GM19328 (cell line): ENCODE data around the gene PPP1R13B.

ENCODE experiments used
- ATAC-seq: cut with Tn5 transposase; IDR thresholded peaks from one replicate; pipeline ENCODE4 v1.9.1; 2021; ENCODE audit warnings: mild to moderate bottlenecking, moderate library complexity; ENCODE audit not compliant: unreplicated experiment

PPP1R13B gene

DNA sequence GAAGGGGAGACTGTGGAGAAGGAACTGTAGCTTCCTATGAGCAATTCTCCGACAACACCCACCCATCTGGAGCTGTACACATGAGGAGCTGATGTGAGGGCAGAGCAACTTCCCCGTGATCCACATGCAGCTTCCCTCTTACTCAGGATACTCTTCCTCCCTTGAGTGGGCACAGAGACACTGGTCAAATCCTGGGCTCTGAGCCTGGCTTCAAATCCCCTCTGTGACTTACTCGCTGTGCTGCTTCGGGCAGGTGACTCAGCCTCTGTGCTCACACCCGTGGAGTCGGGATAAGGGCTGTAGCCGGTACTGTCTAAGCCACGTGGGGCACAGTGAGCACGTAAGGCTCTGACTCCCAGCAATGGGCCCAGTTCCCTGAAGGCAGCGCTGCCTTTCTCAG lies 100.7 kb downstream of the PPP1R13B start:
- ATAC-seq: no peak

DNA sequence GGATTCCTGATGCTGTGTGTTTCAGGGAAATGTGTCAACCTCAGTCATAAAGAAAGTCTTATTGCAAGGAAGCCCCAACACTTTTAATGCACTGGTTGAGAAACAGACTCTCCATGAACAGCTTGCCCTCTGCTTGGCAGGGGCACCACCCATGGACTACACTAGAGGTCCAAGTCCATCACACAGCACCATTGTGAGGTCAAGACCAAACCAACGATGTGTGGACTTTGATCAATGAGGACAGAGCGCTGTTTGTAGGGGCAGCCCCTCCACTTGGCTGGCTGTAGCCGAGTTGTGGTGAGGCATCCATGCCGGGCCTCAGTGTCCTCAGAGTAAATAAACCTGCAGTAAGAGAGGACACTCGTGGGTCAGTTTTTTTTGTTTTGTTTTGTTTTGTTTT lies 102.0 kb downstream of the PPP1R13B start:
- no peak for ATAC-seq

DNA sequence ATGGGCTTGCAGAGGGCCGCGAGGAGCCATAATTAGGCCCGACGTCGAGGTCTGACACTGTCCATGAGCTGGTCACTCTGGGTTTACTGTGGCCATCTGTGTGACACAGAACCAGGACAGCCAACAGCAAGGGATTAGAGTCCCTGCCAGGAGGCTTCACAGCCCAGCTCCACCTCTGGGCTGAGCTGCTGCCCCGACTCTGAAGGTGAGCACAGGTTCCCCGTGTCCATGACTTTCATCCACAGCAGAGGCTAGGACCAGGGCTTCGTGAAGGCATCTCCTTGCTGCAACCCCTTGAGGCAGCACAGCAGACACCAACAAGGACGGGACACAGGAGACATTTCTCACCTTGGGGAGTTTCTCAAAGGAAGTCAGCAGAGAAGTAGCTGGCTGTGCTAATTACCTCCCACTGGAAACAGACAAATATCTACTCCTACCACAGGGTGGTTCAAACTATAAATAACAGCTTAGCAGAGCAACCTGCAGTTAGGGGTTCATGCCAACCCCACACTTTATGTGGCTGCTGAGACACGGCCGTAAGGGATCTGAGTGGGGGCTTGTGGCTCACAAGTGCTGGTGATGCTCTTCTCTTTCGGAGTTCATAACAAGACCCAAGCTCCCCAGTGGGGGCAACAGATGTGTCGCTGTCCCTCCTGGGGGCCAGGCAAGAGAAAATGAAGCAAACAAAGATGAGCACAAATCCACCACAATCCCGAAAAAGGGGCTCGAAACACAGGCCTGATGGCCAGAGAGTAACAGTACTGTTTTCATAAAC lies 102.6 kb downstream of the PPP1R13B start:
- ATAC-seq: no peak

DNA sequence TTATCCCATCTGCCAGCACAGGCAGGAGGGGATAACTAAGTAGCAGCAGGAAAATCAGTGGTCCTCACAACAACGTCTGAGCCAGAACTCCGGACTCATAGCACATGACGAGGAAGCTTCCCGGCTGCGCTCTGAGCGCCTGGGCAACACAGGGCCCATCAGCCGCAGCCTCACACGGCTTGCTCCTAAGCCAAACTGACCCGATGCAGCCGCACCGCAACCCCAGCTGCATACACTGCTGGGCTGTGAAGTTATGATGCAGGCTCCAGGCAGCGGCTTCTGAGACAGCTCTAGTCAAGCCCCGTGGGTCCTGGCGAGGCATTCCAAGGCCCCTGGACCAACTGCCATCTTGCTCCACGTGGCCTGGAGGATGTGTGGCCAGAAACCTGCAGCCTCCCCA lies 103.7 kb downstream of the PPP1R13B start:
- ATAC-seq: no peak

DNA sequence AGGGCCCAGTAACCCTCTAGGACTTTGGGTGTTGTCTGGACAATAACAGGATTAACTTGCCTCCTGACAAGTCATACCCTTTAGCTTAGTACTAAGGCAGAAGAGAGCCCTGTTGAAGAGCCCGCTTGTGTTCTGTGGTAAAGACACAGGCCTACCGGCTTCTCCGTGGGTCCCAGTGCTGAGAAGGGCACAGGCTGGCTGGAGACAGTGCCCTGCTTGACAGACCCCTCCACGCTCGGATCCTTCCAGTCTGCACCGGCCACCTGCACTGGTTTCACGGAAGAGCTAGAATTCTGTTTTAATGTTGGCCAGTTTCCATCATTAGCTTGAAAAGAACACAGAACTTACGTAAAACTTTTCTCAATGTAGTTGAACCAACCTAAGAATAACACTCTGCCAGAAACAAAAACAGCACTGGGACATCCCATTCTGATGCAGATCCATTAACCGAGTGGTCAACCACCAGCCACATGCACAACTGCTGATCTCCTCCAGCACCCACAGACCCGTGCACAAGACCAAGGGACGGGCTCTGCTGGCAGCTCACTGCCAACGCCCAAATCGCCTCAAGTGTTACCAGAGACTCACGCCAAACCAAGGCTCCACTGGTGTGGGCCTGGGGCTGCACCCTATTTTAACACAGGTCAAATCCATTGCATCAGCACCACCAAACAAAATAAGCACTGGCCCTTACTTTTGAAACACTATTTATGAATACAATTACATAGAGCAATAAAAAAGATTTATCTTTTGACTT lies 104.7 kb downstream of the PPP1R13B start:
- ATAC-seq: no peak

DNA sequence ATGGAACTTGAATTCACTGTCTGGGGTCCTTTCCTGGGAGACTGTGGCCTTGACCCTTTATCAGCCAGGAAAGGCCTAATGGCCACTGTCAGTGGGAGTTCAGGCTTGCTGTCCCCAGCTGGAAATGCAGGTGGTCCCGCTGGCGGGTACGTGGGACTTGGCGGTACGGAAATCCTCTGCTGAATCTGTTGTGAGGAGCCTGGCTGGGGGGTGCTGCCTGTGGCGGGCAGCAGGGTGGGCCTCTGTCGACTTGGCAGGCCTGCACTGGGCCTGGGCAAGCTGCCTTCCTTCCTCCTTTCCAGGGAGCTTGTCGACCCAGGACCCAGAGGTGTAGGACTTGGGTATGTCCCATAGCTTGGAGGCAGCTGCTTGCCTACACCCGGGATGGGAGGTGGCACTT lies 105.5 kb downstream of the PPP1R13B start:
- no peak for ATAC-seq

DNA sequence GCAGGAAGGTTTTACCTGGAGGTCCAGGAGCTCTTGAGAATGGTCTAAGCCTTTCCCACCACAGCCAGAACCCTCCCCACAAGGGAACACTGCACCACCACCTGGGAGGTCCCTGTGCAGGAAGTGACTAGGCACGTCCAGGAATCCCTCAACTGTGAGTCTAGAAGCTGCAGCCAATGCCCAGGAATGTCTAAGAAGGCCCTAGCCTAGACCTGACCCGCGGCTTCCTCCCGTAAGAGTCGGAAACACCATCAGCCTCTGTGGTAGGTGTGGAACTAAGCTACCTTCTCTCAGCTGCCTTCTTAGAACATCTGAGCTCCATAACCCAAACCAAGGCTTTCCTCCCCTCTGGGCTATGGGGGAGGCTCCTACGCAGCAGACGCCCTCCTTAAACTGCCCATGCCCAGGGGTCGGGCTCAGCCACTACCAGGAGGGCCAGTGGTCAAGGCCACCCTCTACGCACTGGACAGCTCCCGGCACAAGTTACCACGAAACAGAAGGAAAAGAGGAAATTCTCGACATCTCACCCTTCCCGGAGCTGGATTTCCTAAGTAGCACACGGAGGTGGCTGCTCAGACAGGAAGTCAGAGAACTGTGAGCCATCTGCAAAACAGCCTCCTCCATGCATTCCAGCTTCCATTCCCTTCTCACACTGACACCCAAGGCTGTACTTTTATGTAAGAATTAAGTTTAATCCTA lies 106.2 kb downstream of the PPP1R13B start:
- no peak for ATAC-seq

DNA sequence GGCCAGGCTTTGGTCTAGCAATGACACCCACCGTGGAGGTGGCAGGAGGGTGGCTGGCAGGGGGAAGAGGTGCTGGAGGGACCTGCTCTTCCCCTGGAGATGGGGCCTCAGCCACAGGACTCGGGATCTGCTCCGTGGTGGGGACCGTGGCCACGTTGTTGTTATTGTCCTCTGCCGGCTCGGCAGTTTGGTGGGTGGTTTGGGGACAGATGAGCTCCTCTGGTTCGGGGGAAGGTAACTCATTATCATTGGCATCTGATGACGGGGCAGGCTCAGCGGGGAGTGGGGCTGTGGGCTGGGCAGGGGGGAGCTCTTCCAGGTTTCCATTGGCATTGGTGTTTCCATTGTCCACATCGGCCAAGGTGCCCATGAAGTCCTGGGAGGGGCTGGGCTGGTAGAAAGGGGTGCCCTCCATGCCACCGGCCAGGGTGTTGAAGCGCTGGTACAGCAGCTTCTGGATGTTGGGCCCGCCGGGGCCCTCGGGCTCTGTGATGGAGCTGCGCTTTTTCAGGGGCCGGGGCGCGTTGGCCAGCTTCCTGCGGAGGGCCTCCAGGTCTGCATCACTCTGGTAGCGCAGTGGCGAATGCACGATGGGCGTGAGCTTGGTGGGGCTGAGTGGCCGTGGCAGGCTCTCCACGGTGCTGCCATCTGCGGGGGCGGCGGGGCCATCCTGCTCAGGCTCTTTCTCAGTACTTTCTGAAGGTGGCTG lies 107.4 kb downstream of the PPP1R13B start:
- ATAC-seq: no peak

DNA sequence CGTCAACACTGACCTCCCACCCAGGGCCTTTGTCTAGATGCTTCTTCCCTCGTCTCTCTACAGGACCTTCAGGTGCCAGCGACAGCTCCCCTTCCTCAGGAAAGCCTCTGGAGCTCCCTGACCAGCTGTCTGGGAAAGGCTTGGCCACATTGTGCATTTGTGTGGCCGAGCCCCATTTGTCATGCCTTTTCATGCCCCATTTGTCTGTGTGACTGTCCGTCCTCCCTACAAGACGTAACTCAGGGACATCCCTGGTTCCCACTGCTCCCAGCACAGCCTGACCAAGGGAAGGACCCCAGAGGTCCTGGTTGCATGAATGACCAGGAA lies 107.9 kb downstream of the PPP1R13B start:
- no peak for ATAC-seq

DNA sequence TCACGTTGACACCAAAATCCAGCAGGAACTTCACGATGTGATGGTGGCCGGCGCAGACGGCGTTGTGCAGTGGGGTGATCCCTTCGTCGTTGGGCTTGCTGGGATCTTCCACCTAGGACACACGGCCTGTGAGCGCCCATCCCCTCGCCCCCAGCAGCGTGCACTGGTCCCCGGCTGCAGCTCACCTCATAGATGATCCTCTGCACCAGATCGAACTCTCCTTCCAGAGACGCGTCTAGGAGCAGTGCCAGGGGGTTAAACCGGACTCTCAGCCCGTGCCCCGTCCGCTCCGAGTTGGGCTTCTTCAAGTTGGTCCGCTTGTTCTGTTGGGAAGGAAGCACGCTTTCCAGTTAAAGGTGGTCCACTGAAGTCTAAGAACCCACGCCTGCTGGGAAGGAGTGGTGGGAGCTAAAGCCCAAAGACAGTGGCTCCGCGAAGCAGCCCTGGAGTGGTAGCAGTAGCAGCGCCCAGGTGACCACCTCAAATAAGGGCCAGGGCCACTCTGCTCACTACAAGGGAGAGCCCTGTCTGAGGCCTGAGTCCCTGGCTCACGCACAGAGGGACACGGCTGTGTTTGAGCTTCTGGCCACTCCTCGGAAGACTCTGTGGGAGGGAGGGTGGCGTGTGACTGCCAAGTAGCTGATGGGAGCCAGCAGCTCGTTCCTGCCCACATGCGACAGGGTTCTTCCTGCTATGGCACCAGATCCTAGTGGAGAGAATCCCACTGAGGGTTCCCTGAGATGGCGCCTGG lies 108.5 kb downstream of the PPP1R13B start:
- no peak for ATAC-seq

DNA sequence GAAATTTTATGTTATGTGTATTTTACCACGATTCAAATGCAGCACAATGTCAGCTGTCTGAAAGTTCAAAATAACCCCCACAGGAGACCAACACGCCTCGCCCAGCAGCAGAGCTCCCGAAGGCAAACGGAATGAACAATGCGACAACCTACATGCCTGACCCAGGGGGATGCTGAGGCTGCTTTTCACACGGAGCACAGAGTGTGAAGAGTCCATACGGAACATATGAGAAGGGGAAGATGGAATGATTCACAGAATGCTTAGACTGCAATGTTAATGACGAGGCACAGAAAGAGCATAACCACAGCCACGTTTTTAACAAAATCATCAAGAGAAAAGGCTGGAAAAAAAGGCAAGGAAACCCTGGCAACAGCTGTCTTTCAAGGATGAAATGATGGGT lies 109.2 kb downstream of the PPP1R13B start:
- no peak for ATAC-seq

DNA sequence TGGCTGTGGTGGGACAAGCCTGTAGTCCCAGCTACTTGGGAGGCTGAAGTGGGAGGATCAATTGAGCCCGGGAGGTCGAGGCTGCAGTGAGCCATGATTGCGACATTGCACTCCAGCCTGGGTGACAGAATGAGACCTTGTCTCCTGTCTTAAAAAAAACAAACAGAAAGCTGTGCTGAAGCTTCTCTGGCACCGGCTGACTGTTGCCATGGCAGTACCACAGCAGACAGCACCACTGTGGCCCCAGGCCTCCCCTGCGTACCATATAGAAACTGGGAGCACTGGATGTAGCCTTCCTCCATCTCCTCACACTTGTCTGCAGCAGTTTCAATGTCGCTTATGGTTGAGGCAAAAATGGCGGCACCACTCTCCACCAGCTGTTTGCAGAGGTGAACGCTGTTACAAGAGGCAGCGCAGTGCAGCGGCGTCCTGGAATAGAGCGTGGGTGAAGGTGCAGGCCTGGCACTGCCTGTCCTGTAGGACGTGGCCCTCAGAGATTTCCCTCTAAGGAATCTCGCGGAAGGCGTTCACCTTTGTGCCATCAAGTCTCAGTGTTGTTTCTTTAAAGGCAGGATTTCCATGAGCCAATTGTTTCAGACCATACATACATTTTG lies 109.8 kb downstream of the PPP1R13B start:
- no peak for ATAC-seq

DNA sequence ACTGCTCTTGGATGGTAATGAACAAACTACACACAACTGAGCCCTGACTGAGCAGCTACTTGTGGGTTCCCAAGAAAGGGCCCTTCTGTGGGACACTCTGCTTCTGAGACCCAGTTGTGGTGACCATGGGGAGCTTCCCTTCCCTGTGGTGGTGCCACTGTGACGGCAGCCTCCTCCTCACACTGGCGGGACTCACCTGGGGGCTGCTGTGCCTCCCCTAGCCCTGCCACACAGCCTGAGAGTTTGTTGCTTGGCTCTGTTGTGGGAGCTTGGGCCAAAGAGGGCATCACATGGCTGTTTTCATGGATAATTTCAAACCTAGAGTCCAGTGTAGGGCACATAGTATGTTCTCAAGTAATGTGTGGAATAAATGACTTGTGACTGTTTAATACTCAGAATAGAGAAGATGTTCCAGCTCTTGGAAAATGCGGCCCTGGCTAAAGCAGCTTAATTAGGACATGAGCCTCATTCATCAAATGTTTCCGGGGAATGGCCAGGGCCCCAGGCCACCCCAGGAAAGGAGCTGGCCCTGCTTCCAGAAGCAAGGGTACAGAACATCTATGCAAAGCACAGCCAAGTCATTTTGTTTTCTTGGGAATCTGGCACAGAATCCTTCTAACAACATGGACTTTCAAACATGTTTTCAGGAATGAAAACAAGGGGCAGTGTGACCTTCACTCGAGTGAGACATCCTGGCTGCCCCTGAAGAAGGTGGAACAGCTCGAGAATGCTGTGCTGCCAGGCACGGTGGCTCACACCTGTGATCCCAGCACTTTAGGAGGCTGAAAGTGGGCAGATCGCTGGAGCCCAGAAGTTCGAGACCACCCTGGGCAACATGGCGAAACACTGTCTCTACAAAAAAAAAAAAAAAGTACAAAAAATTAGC lies 110.6 kb downstream of the PPP1R13B start:
- no peak for ATAC-seq

DNA sequence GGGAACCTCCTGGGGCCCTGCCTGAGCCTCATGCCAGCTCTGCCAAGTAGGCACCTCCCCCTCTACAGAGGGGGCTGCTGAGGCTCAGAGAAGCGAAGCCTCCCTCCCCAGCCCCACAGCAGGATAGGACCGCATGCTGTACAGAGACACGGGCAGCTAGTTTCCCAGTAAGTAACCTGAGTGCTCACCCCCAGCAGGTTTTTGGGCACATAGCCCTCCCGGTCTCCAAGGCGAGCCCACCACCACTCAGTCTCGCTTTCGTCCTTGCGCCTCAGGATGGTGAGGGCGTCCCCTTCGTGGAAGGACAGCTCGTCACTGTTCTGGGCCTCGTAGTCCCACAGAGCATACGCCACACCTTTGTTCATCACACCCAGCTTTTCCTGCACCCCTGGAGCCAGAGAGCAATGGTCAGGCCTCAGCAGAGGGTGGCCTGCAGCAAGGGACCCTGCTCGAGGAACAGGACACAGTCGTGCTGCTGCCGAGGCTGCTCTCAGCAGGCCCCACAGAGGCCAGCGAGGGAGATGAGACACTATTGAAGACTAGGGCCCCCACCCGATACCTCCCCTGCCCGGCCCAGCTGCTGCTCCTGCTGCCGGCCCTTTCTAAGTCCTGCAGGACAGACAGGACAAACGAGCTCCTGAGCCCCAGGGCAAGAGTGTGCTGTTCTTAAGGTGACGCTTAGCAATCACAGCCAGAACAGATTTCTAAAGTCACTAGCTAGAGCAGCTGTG lies 111.4 kb downstream of the PPP1R13B start:
- ATAC-seq: no peak

DNA sequence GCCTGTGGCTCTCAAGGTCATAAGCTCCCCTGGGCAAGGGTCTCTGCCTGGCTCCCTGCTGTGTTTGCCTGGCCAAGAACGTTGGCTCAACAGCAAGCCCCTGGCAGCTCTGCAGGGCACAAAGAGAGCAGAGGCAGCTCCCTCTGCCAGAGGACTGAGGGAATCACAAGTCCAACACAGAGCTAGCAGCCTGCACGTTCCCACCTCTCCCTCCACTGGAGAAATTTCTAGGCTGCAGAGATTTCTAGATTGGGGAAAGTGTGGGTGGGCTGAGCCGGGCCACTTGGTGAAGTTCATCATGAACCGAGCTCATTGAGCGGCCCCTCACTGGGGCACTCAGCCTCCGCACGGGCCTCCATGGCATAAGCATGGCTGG lies 111.9 kb downstream of the PPP1R13B start:
- ATAC-seq: no peak

DNA sequence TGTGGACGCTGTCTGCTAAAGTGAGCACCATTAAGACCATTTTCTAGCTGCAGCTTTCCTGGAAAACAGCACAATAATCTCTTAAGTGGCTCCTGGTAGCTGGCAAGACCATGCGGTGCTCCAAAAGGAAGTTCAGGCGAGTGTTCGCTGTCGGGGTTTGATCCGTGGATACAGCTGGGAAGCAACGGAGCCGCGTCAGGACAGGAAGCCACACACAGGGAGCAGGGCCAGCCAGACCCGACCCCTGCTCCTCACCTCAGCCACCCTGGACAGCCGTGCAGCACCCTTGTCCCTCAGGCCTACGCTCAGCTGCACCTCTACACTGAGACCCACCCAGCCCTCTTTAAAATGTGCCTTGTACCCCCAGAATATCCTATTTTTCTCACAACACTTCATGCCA lies 112.4 kb downstream of the PPP1R13B start:
- no peak for ATAC-seq

DNA sequence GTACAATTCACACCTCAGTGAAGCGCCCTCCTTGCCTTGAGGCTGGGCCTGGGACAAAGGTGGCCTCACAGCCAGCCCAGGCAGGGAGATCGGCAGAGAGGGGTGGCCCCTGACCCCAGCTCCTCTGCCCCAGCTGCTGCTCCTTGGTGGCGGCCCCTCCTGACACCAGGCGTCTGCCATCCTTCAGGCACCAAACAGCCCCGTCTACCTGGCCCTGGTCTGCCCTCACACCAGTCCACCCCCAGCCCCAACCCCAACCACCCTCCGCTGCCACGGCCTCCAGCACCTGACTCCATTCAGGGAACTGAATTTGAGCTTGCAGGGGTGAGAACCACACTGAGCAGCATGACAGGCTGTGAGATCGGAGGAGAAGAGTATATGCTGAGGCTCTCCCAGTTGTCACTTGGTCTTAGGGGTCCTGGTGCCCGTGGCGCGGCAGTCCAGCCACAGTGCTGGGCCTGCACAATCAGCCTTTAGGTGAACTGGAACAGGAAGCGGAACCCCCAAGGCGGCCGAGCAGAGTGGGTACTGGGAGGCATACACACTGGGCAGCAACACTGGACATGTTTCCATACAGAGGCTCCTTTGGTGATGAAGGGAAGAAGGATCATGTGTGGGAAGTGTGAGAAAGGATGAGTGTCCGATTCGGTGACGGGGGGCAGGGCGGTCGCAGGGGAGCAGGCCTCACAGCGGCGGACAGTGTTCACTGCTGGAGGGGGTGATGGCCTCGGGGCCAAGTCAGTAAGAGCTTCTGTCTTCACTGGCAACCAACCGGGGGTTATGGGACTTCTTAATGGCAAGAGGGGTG lies 113.1 kb downstream of the PPP1R13B start:
- no peak for ATAC-seq

DNA sequence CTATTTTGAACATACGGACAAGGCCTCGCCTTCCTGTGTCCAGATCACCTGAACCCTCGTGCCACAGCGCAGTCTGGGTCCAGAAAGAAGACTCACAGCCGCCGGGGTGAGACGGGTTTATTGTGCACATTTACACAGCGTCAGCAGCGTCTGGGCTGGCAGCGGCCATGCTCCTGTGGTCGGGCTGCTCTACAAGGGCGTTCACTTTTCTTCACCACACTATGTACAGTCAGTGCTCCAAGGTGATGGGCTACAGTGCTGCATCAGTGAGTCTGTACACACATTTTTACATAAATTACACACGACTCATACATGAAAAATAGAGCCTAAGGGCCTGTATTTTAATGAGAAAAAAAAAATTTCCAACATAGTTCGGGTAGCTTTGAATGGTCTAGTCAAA lies 113.7 kb downstream of the PPP1R13B start:
- ATAC-seq: no peak
